H9 (cell line): ENCODE data around the gene MERTK. TPM values are rescaled to one million over a fixed set of nuclear protein-coding genes. Genes with fewer than 3 reads are reported as not detected.

ENCODE experiments used
- DNase-seq: peaks from one replicate; pipeline ENCODE4 v3.0.0-alpha.2; 2017
- H2AFZ ChIP-seq: one replicate; pipeline ENCODE4 v1.6.1; 2013; ENCODE audit warnings: mild to moderate bottlenecking, low read length, control low read depth, moderate library complexity
- H2AK5ac ChIP-seq: 2 replicates; pipeline ENCODE4 v1.6.1; 2013; ENCODE audit warnings: low read length, control low read depth, mixed read lengths; ENCODE audit not compliant: insufficient read length
- H2BK120ac ChIP-seq: one replicate; pipeline ENCODE4 v1.6.1; 2013; ENCODE audit warnings: low read depth, mild to moderate bottlenecking, low read length, control low read depth, inconsistent platforms; ENCODE audit not compliant: poor library complexity, severe bottlenecking
- H2BK12ac ChIP-seq: 2 replicates; pipeline ENCODE4 v1.6.1; 2013; ENCODE audit warnings: low read length, control low read depth, mixed read lengths, low read depth; ENCODE audit not compliant: insufficient read length
- H2BK15ac ChIP-seq: 2 replicates; pipeline ENCODE4 v1.6.1; 2013; ENCODE audit warnings: low read depth, low read length, control low read depth
- H2BK20ac ChIP-seq: one replicate; pipeline ENCODE4 v1.6.1; 2013; ENCODE audit warnings: low read depth, mild to moderate bottlenecking, low read length, control low read depth, inconsistent platforms; ENCODE audit not compliant: poor library complexity, severe bottlenecking
- H2BK5ac ChIP-seq: 2 replicates; pipeline ENCODE4 v1.6.1; 2013; ENCODE audit warnings: low read length, control low read depth, mixed read lengths; ENCODE audit not compliant: insufficient read length
- H3K14ac ChIP-seq: 2 replicates; pipeline ENCODE4 v1.6.1; 2013; ENCODE audit warnings: low read length, control low read depth; ENCODE audit not compliant: insufficient read depth
- H3K18ac ChIP-seq: 2 replicates; pipeline ENCODE4 v1.6.1; 2013; ENCODE audit warnings: low read depth, mild to moderate bottlenecking, mixed read lengths, low read length, control low read depth; ENCODE audit not compliant: insufficient read length
- H3K23ac ChIP-seq: 2 replicates; pipeline ENCODE4 v1.6.1; 2013; ENCODE audit warnings: low read length, control low read depth, mixed read lengths, low read depth; ENCODE audit not compliant: insufficient read length
- H3K23me2 ChIP-seq: 2 replicates; pipeline ENCODE4 v1.6.1; 2013; ENCODE audit warnings: low read depth, mild to moderate bottlenecking, mixed read lengths, low read length, control low read depth; ENCODE audit not compliant: insufficient read length, poor library complexity, severe bottlenecking
- H3K27ac ChIP-seq: 2 replicates; pipeline ENCODE4 v1.5.1; 2013; ENCODE audit warnings: low read length, control low read depth, mixed read lengths, low read depth; ENCODE audit not compliant: insufficient read length
- H3K27me3 ChIP-seq: 2 replicates; pipeline ENCODE4 v1.6.1; 2013; ENCODE audit warnings: low read length, control low read depth, inconsistent platforms; ENCODE audit not compliant: insufficient read depth
- H3K4ac ChIP-seq: 2 replicates; pipeline ENCODE4 v1.6.1; 2013; ENCODE audit warnings: low read depth, mild to moderate bottlenecking, control low read depth, inconsistent platforms, low read length, moderate library complexity
- H3K4me1 ChIP-seq: 2 replicates; pipeline ENCODE4 v1.6.1; 2013; ENCODE audit warnings: low read length, control low read depth, inconsistent platforms; ENCODE audit not compliant: insufficient read depth
- H3K4me2 ChIP-seq: 2 replicates; pipeline ENCODE4 v1.6.1; 2013; ENCODE audit warnings: low read length, control low read depth, mixed read lengths; ENCODE audit not compliant: insufficient read length, insufficient read depth
- H3K56ac ChIP-seq: 2 replicates; pipeline ENCODE4 v1.6.1; 2013; ENCODE audit warnings: low read depth, mild to moderate bottlenecking, mixed read lengths, low read length, control low read depth; ENCODE audit not compliant: insufficient read length
- H3K79me1 ChIP-seq: 2 replicates; pipeline ENCODE4 v1.6.1; 2013; ENCODE audit warnings: low read depth, mild to moderate bottlenecking, moderate library complexity, low read length, control low read depth, inconsistent platforms; ENCODE audit not compliant: insufficient read depth, poor library complexity, severe bottlenecking
- H3K79me2 ChIP-seq: 2 replicates; pipeline ENCODE4 v1.6.1; 2013; ENCODE audit warnings: low read length, control low read depth, inconsistent platforms; ENCODE audit not compliant: insufficient read depth
- H3K9ac ChIP-seq: 2 replicates; pipeline ENCODE4 v1.6.1; 2013; ENCODE audit warnings: low read length, control low read depth, mixed read lengths; ENCODE audit not compliant: insufficient read length; ENCODE audit errors: extremely low read depth
- H3K9me3 ChIP-seq: one replicate; pipeline ENCODE4 v1.6.1; 2013; ENCODE audit warnings: low read depth, low read length, inconsistent platforms; ENCODE audit not compliant: control insufficient read depth
- H3T11ph ChIP-seq: one replicate; pipeline ENCODE4 v1.6.1; 2013; ENCODE audit warnings: mild to moderate bottlenecking, low read length, control low read depth, inconsistent platforms
- H4K20me1 ChIP-seq: one replicate; pipeline ENCODE4 v1.6.1; 2013; ENCODE audit not compliant: control insufficient read depth, insufficient read length, insufficient read depth
- H4K5ac ChIP-seq: 2 replicates; pipeline ENCODE4 v1.6.1; 2013; ENCODE audit warnings: low read depth, mild to moderate bottlenecking, mixed read lengths, low read length, control low read depth; ENCODE audit not compliant: insufficient read length
- H4K8ac ChIP-seq: replicated peaks from 2 replicates; pipeline ENCODE4 v1.6.1; 2013; ENCODE audit warnings: low read length, control low read depth, mixed read lengths, low read depth; ENCODE audit not compliant: insufficient read length
- H4K91ac ChIP-seq: 2 replicates; pipeline ENCODE4 v1.6.1; 2013; ENCODE audit warnings: low read depth, mild to moderate bottlenecking, moderate library complexity, mixed read lengths, low read length, control low read depth; ENCODE audit not compliant: insufficient read length
- H3K27ac Mint-ChIP-seq, 3 experiments: 2 replicates in 2 of 3; 3 replicates in 1 of 3; pipeline ENCODE4 v1.8.0; 2020 to 2021; ENCODE audit warnings: mixed read lengths in 3 of 3, mild to moderate bottlenecking in 1 of 3, moderate library complexity in 1 of 3
- H3K27me3 Mint-ChIP-seq: 2 replicates; pipeline ENCODE4 v1.8.0; 2021; ENCODE audit warnings: low read depth, mild to moderate bottlenecking, moderate library complexity, mixed read lengths
- H3K36me3 Mint-ChIP-seq, 3 experiments: 2 replicates in 2 of 3; 3 replicates in 1 of 3; pipeline ENCODE4 v1.8.0; 2020 to 2021; ENCODE audit warnings: low read depth in 3 of 3, mixed read lengths in 3 of 3; ENCODE audit not compliant: insufficient read depth in 1 of 3
- H3K4me1 Mint-ChIP-seq, 2 experiments: 2 replicates each; pipeline ENCODE4 v1.8.0; 2020; ENCODE audit warnings: mixed read lengths in 2 of 2
- H3K4me3 Mint-ChIP-seq, 2 experiments: 2 replicates in 1 of 2; 3 replicates in 1 of 2; pipeline ENCODE4 v1.8.0; 2020 to 2021; ENCODE audit warnings: mild to moderate bottlenecking in 2 of 2, mixed read lengths in 2 of 2, moderate library complexity in 1 of 2
- H3K9me3 Mint-ChIP-seq, 2 experiments: 2 replicates in 1 of 2; 3 replicates in 1 of 2; pipeline ENCODE4 v1.8.0; 2020; ENCODE audit warnings: mild to moderate bottlenecking in 2 of 2, mixed read lengths in 2 of 2, moderate library complexity in 1 of 2
- WGBS: extraction: QIAGEN DNeasy Blood & Tissue Kit; methylation state at CpG from one replicate; pipeline ENCODE4 v1.1.7; 2013; ENCODE audit warnings: missing lambda C conversion rate, low lambda C conversion rate, mixed read lengths; ENCODE audit not compliant: insufficient read length; ENCODE audit errors: extremely low coverage; 5-methylcytosine and 5-hydroxymethylcytosine counted together
- total RNA-seq: library from RNA; stranded (reverse); gene quantifications from 2 replicates; pipeline ENCODE4 v1.2.1, GENCODE V29; 2021
- TF ChIP-seq, protein P1 (sequence below): fragments of 200-600 bp; sonication (generic); conservative IDR thresholded peaks from 3 replicates; pipeline ENCODE4 v1.8.0; 2021; ENCODE audit warnings: antibody characterized with exemption, mild to moderate bottlenecking

Gene MERTK
- total RNA-seq, 1 experiment from 2014 or later, result 4.8 TPM

DNA sequence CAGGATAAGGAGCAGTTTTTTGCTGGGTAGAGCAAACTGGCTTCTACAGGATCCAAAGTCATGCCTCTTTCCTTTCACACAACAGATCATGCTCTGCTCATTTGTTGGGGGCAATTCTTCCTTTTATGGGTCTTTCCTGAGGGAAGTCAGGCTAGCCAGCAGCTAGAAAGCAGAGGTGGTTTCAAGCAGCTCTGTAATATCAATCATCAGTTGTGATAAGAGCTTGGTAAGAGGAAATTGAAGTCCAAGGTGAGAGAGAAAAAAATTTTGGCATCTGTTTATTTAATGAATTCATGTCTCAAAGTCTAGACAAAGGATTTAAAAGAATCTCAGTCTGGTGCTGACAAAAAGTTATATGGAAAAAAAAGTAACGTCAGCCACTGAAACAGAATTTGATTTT is 162.9 kb downstream of the MERTK start:
- Histone ChIP-seq H2BK20ac (no peak overlapping the region), H3K27me3 (no peaks in the 10 kb centered on the region), H3K56ac (no peak overlapping the region), H3K27ac (no peak overlapping the region), H4K20me1 (no peaks in the 10 kb centered on the region), H4K91ac (no peak overlapping the region), H3K4me1 (no peaks in the 10 kb centered on the region), H3K23ac (no peak overlapping the region), H3K4ac (no peak overlapping the region), H2BK5ac (no peak overlapping the region), H3K79me1 (no peaks in the 10 kb centered on the region), H4K8ac (no peak overlapping the region), H3K18ac (no peak overlapping the region), H2AK5ac (no peak overlapping the region), H3K4me2 (no peak overlapping the region), H2BK12ac (no peak overlapping the region), H3K23me2 (peaks cover under 1% of the 10 kb centered on the region), H2AFZ (no peak overlapping the region), H3K9ac (no peak overlapping the region), H3K79me2 (no peaks in the 10 kb centered on the region), H3T11ph (no peak overlapping the region), H3K9me3 (no peaks in the 10 kb centered on the region), H4K5ac (no peak overlapping the region), H3K14ac (no peak overlapping the region), H2BK15ac (no peak overlapping the region), H2BK120ac (no peak overlapping the region)
- Mint-ChIP-seq H3K9me3 (no peaks in the 10 kb centered on the region), H3K36me3 (peaks cover 10 to 33% (median 27%) of the 10 kb centered on the region in 3 experiments), H3K4me1 (peaks cover 13 to 19% of the 10 kb centered on the region in 2 experiments), H3K27ac (no peak overlapping the region), H3K4me3 (no peak overlapping the region), H3K27me3 (no peaks in the 10 kb centered on the region)
- no peak for DNase-seq
- TF ChIP-seq, protein P1, sequence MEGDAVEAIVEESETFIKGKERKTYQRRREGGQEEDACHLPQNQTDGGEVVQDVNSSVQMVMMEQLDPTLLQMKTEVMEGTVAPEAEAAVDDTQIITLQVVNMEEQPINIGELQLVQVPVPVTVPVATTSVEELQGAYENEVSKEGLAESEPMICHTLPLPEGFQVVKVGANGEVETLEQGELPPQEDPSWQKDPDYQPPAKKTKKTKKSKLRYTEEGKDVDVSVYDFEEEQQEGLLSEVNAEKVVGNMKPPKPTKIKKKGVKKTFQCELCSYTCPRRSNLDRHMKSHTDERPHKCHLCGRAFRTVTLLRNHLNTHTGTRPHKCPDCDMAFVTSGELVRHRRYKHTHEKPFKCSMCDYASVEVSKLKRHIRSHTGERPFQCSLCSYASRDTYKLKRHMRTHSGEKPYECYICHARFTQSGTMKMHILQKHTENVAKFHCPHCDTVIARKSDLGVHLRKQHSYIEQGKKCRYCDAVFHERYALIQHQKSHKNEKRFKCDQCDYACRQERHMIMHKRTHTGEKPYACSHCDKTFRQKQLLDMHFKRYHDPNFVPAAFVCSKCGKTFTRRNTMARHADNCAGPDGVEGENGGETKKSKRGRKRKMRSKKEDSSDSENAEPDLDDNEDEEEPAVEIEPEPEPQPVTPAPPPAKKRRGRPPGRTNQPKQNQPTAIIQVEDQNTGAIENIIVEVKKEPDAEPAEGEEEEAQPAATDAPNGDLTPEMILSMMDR, result no peak
- no CpG with 5 or more reads among the region's 1 CpG for WGBS
